ENCODE measurements around the gene ZNF219.

ZNF219 gene

DNA sequence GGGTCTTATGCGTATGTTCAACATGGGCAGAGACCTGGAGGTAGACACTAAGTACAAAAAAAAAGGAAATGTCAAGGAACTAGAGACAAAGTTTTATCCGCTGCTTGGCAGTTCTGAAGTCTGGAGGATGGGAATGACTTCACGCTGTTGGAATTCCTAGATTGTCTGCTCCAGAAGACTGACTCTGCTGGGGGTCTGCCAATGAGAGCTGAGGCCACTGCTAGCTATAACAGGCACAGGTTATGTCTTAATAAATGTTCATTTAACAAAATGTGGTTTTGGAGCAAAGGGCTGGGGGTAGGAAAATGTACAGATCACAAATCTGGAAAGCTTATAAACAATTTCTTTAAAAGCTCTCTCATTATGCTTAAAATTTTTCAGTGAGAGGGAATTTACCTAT lies 35.0 kb downstream of the ZNF219 start:
- no peak for DNase-seq

DNA sequence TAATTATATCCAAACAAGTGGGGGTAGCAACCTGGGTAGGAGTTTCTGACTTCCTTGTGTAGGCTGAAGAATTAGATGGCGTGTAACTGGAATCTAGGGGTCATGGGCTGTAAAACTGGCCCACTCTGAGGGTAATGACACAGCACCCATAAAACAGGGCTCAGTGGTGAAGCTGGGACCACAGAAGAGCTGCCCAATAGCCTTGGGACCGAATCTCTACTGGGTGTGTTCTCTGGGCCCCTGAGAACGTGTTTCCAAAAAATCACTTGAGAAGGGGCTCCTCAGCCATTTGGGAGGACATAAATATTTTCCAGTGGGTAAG lies 37.1 kb downstream of the ZNF219 start:
- DNase-seq = no peak

DNA sequence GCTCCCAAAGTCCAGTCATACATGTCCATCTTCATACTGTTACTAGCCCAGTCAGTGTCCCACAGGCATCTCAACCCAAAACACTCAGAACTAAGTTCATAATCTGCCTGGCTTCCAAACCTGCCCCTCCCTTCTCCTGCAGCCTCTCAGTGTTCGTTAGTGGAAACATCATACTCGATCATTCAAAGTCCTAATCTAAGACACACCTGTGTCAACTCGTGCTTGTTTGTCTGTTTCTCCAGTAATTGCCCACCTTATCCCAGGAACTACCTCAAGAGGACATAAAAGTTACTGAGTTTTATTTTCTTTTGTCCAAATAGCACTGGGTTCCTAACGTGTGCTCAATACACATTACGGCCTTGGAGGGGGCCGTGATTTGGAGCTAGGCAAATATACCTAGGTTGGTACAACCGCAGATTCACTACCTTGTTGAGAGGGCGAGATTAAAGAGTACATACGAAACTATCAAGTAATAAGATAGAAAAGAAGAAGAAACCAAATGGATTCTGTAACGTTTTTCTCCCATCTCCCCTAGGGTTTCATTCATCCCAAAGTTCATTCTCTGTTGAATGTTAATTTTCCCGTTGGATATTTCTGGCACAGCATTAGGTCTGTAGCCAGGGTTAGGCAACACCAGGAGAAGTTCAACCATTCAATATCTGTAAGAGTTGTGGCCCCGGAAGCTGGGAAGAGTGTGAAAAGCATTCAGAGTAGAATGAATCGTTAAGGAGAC lies 37.7 kb downstream of the ZNF219 start:
- no peak for DNase-seq

DNA sequence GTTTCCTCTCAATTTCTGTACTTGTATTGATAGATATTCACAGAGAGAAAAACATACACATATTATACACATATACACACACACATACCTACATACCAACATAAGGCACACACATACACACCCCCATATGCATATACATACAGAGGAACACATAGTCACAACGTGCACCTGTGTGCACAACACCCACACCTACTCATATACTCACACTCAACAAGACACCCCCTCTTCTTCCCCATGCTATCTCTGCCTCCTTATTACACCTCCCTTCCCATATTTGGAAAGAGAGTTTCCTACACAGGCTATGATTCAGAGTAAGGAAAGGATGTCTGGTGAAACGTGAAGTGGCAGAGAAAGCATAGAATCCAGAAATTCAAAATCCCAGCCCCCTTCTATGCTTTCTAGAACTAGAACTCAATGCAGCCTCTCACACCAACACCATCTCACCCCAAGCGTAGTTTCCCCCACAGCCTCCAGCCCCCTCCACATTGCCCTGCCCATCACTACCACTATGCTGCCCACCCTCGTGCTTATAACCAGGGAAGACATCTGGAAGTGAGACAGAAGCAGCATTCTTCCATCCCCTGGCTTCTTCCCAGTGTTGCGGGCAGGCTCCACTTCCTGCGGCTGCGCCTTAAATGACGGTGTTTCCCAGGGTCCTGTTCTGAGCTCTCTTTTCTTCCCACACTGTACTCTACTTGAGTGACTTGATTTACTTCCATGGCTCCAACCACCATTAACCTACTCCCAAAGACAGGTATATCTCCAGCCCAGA lies 38.4 kb downstream of the ZNF219 start:
- DNase-seq = no peak

- no peak for DNase-seq
Observed at GRCh38 chr14:21058903-21059302, 39.6 kb downstream of the ZNF219 start.

DNA sequence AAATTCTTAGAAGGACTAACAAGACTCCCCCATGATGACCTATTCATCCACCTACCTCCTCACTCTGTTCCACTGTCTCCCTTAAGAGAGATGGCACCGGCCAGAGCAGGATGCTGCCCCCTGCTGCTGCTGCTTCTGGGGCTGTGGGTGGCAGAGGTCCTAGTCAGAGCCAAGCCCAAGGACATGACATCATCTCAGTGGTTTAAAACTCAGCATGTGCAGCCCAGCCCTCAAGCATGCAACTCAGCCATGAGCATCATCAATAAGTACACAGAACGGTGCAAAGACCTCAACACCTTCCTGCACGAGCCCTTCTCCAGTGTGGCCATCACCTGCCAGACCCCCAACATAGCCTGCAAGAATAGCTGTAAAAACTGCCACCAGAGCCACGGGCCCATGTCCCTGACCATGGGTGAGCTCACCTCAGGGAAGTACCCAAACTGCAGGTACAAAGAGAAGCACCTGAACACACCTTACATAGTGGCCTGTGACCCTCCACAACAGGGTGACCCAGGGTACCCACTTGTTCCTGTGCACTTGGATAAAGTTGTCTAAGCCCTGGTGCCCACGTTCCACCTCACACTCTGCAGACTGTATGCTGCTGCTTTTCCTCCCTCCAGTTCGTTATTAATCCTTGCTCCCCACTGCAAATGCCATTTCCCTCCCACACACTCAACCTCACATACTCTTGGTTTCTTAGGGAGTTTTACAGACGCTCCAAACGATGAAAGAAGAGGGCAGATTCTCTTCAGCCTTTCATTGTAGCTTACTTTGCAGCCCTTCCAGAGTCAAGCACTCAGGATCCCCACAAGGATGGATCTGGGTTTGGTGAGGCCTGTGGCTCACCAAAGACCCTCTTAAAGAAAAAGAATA lies 40.4 kb downstream of the ZNF219 start, which contains the start of gene RNASE8:
TSS of gene RNASE8 (plus strand) at position 20 of the 873 bp plus-strand sequence. CDS start at position 91, 71 bp downstream.
- peak; percentile 20 for DNase-seq

GRCh38 chr14:21056520-21057163 lies 41.8 kb downstream of the ZNF219 start:
- no peak for DNase-seq

- DNase-seq = no peak
Observed at GRCh38 chr14:21055432-21056117, 42.9 kb downstream of the ZNF219 start.

DNA sequence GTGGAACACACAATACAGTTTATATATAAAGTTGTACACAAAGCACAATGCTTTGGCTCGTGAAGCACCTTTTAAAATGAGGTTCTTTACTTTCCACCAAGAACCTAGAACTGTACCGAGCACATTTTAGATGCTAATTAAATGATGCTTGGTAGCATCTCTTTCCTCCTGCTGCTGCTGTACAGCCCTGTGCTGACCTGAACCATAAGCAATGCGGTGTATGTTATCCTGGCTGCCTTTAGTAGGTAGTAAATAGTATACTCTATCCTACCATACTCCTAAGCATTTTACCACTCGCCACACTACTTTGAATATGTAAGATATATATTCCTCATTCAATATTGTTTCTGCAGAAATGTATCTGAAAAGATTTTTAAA lies 43.7 kb downstream of the ZNF219 start:
- no peak for DNase-seq

GRCh38 chr14:21054123-21054767 lies 44.2 kb downstream of the ZNF219 start:
- no peak for DNase-seq

- DNase-seq = no peak
Observed at GRCh38 chr14:21053184-21054122, 45.0 kb downstream of the ZNF219 start.

- DNase-seq = no peak
Observed at GRCh38 chr14:21050597-21050996, 47.9 kb downstream of the ZNF219 start.

- no peak for DNase-seq
Observed at GRCh38 chr14:21049271-21049673, 49.2 kb downstream of the ZNF219 start.

GRCh38 chr14:21048638-21049037 lies 49.8 kb downstream of the ZNF219 start:
- DNase-seq = no peak

GRCh38 chr14:21047378-21047781 lies 51.1 kb downstream of the ZNF219 start:
- DNase-seq = no peak

DNA sequence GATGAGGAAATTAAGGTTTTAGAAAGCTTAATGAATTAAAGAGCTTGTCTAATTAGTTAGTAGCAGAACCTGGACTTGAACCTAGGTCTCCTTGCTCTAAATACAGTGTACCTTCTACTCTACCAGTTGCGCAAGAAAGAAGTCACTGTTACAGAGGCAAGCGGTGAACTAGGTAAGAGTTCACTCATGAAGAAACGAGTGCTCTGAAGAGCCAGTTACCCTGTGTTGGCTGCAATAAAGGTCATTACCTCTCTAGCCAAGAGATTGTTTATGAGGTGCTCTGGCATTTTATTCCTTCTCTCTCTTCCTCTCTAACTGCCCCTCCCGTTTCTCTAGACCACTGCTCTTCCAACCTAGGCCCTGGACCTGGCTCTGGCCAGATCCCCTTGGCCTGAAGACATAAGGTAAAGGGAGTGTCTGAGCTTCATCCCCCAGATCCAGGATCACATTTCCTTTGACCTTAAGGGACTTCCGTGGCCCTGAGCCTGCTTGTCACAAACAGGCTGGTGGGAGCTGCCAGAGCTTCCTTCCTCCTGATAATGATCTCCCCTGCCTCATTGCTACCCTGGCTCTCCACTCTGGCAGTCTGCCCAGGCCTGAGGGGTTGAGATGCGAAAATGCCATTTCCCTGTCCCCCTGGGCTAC lies 54.4 kb downstream of the ZNF219 start:
- peak; percentile 10 for DNase-seq

DNA sequence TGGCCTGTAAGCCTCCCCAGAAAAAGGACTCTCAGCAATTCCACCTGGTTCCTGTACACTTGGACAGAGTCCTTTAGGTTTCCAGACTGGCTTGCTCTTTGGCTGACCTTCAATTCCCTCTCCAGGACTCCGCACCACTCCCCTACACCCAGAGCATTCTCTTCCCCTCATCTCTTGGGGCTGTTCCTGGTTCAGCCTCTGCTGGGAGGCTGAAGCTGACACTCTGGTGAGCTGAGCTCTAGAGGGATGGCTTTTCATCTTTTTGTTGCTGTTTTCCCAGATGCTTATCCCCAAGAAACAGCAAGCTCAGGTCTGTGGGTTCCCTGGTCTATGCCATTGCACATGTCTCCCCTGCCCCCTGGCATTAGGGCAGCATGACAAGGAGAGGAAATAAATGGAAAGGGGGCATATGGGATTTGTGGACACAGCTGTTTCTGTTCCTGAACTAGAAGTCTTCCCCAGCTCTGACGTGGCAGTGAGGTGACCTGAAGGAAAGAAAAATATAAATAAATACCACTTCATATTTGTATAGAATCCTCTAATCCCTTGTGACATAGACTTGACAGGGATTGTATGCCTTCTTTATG lies 55.0 kb downstream of the ZNF219 start:
- no peak for DNase-seq

GRCh38 chr14:21042918-21043317 lies 55.5 kb downstream of the ZNF219 start:
- no peak for DNase-seq

DNA sequence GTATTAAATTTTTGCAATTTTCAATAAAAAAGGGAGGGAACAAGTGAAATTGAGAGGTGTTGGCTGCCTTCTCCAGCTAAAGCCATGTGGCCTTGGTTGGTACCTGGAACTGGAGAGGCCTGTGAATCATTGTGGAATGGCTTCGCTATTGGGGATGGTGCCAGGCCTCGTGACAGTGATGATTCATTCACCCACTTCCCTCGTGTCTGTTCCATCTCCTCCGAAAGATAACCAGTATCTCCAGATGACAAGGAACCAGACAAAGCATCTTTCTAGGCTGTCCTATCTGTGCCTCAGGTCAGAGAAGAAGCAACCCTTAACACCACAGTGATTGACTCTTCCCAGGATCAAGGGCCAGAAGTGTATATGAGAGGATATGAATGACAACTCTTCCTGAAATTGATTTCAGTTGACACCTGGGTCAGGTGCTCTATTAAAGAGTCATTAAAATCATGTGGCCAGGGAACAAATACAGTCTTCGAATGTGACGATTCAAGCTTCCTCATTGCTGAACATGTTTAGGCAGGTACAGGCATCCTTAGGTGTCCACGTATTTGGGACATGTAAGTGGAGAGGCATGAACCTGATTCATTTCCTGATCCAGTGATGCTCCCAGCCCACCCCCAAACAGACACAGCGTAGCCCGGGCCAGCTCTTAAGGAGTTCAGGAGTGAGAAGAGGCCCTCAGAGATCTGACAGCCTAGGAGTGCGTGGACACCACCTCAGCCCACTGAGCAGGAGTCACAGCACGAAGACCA lies 56.6 kb downstream of the ZNF219 start, which contains the start of gene RNASE7:
TSS of gene RNASE7 (plus strand) at position 687 of the 758 bp plus-strand sequence. CDS start 631 bp downstream, outside the sequence.
- DNase-seq = no peak
